Ovary (tissue), 9 donors: ENCODE measurements around the gene VKORC1L1. TPM values are rescaled to one million over a fixed set of nuclear protein-coding genes. Genes with fewer than 3 reads are reported as not detected.

Experiments
- DNase-seq, 5 donors: peaks; one replicate each; pipeline ENCODE4 v3.0.0-alpha.2; 2019 to 2020
- H3K27ac ChIP-seq, 2 donors: fragments of 200-600 bp; one replicate each; pipeline versions ENCODE4 v1.5.1 to v1.8.0; 2019 to 2022
- H3K27me3 ChIP-seq: fragments of 200-600 bp; one replicate; pipeline ENCODE4 v1.8.0; 2022
- H3K36me3 ChIP-seq: fragments of 200-600 bp; sonication (generic); one replicate; pipeline ENCODE4 v1.5.1; 2019
- H3K4me1 ChIP-seq: one replicate; pipeline ENCODE4 v1.8.1; 2013; ENCODE audit warnings: mild to moderate bottlenecking, moderate library complexity; ENCODE audit not compliant: insufficient read depth
- H3K4me3 ChIP-seq: fragments of 200-600 bp; sonication (generic); one replicate; pipeline ENCODE4 v1.5.1; 2017
- H3K9me3 ChIP-seq, 2 donors: fragments of 200-600 bp in 1 of 2; sonication (generic) in 1 of 2; one replicate each; pipeline versions ENCODE4 v1.5.1 to v1.8.1; 2013 to 2019; ENCODE audit warnings: mild to moderate bottlenecking in 1 of 2, moderate library complexity in 1 of 2
- CTCF ChIP-seq, 3 donors: fragments of 450-650 bp in 2 of 3; fragments of 200-600 bp in 1 of 3; IDR thresholded peaks; one replicate each; pipeline versions ENCODE4 v1.5.1 to v1.8.0; 2016 to 2022; ENCODE audit warnings: antibody characterized with exemption in 3 of 3, mild to moderate bottlenecking in 1 of 3
- EP300 ChIP-seq: sonication (generic); formaldehyde crosslinking; IDR thresholded peaks from one replicate; pipeline ENCODE4 v1.6.1; 2017; ENCODE audit warnings: antibody characterized with exemption
- POLR2A ChIP-seq: fragments of 450-650 bp; IDR thresholded peaks from one replicate; pipeline ENCODE4 v1.6.1; 2017; ENCODE audit warnings: antibody characterized with exemption, mild to moderate bottlenecking, moderate library complexity
- WGBS, 3 donors: extraction: QIAGEN DNeasy Blood & Tissue Kit in 1 of 3; methylation state at CpG; one replicate each; pipeline versions ENCODE4 v1.1.5 to v1.1.7; 2013 to 2017; 5-methylcytosine and 5-hydroxymethylcytosine counted together
- intact Hi-C, 4 donors: fragments of 100-400 bp; cut with DNase I; formaldehyde crosslinking; loops; one replicate each; pipeline versions ENCODE4 v1.11.0 to v1.15.1; 2022 to 2023
- polyA plus RNA-seq, 2 donors: library from polyadenylated mRNA; stranded (reverse); fragments of 200-250 nt in 1 of 2; fragments of 350-450 nt in 1 of 2; fragmentation: Illumina TruSeq in 1 of 2; extraction: RNeasy Lipid Tissue Mini Kit (QIAGEN cat#74804) in 1 of 2; gene quantifications; one replicate each; pipeline ENCODE4 v1.2.3, GENCODE V29; 2013 to 2014
- total RNA-seq, 7 donors: library from RNA; depleted of rRNA in 2 of 7; stranded (reverse); fragments of >200 nt in 2 of 7; fragmentation: NEBNext Ultra II Directional in 3 of 7; extraction: Animal tissue kit (Norgen Biotek cat#: 25700) in 3 of 7; gene quantifications; one replicate each; pipeline versions ENCODE4 v1.1.0 to v1.2.4, GENCODE V29; 2016 to 2023
- donor health status: DM: no; HTN: no; CAD: no; lungs with moderate emphysema.
- donor health status: DM: no; HTN: no; CAD: no.
- donor health status: Bipolar disorder and iron deficiency.
- donor health status: DM: yes; HTN: yes; CAD: no.
- donor health status: DM: no; HTN: no; CAD: no.
- donor health status: DM: yes; HTN: yes; CAD: no.

VKORC1L1 gene
- total and polyA plus RNA-seq, 9 donors: 11.8 to 38.0 (median 24.8) TPM

- DNase-seq: no peak
- H3K27ac ChIP-seq: no peak overlapping the region
- H3K36me3 ChIP-seq: no peaks in the 10 kb centered on the region
- peaks cover 5% of the 10 kb centered on the region for H3K4me1 ChIP-seq
- TF ChIP-seq CTCF (IDR thresholded peaks at IDR 0.05) (no peak), POLR2A (no peak), EP300 (no peak)
- H3K9me3 ChIP-seq: no peaks in the 10 kb centered on the region
- intact Hi-C loops: loop anchor here in 1 of 4 donors (10.0 kb wide), 1 partner anchor 234 kb away; no protein-coding TSS in a partner anchor
- H3K4me3 ChIP-seq: no peak overlapping the region
- WGBS, 3 donors: 91 to 94% (median 93%) methylated on average over 18 of the region's 18 CpGs
- H3K27me3 ChIP-seq: no peaks in the 10 kb centered on the region
Measured at GRCh38 chr7:65978891-65979582, 106.2 kb downstream of the VKORC1L1 start.

GRCh38 chr7:65979583-65980477, 107.0 kb downstream of the VKORC1L1 start:
- H3K27ac ChIP-seq: no peak overlapping the region
- 85 to 89% (median 88%) methylated on average over 29 of the region's 29 CpGs for WGBS, 3 donors
- no peaks in the 10 kb centered on the region for H3K27me3 ChIP-seq
- H3K36me3 ChIP-seq: no peaks in the 10 kb centered on the region
- DNase-seq: no peak
- intact Hi-C loops: loop anchor here in 1 of 4 donors (10.0 kb wide), 1 partner anchor 235 kb away; no protein-coding TSS in a partner anchor
- H3K4me3 ChIP-seq: no peak overlapping the region
- no peaks in the 10 kb centered on the region for H3K9me3 ChIP-seq
- H3K4me1 ChIP-seq: peaks cover 5% of the 10 kb centered on the region
- TF ChIP-seq EP300: no peak
- no peak for TF ChIP-seq POLR2A
- TF ChIP-seq CTCF (IDR thresholded peaks at IDR 0.05): no peak

- Histone ChIP-seq H3K4me3 (peak overlapping the region; percentile 94), H3K4me1 (peaks cover 5% of the 10 kb centered on the region), H3K27me3 (no peaks in the 10 kb centered on the region), H3K9me3 (no peaks in the 10 kb centered on the region), H3K27ac (no peak overlapping the region), H3K36me3 (no peaks in the 10 kb centered on the region)
- intact Hi-C loops: no loop called here
- 34 to 46% (median 38%) methylated on average over 10 to 11 of the region's 11 CpGs for WGBS, 3 donors
- TF ChIP-seq CTCF (IDR thresholded peaks at IDR 0.05) (no peak), EP300 (no peak), POLR2A (no peak)
- DNase-seq: peak in 2 of 5 donors; percentile 35 to 47
Measured at GRCh38 chr7:65980478-65981250, 107.8 kb downstream of the VKORC1L1 start.
